HepG2 (cell line): Measurements from ENCODE around the gene RAP1GAP2. TPM values are rescaled to one million over a fixed set of nuclear protein-coding genes. Genes with fewer than 3 reads are reported as not detected.

Source experiments
- CBX5 ChIP-seq: sonication (generic); formaldehyde crosslinking; IDR thresholded peaks from 2 replicates; pipeline ENCODE4 v1.4.0; 2020; ENCODE audit warnings: missing genetic modification reagents, borderline replicate concordance
- CEBPB ChIP-seq: IDR thresholded peaks from 2 replicates; pipeline ENCODE4 v1.6.1; 2011; ENCODE audit warnings: low read depth, low read length, improper control_type of control experiment, borderline replicate concordance
- HNRNPLL ChIP-seq: fragments of 200-400 bp; formaldehyde crosslinking; IDR thresholded peaks from 2 replicates; pipeline ENCODE4 v1.6.1; 2017; ENCODE audit warnings: mild to moderate bottlenecking, low read depth, low read length; ENCODE audit not compliant: poor library complexity, severe bottlenecking
- NFKBIZ ChIP-seq: IDR thresholded peaks from 2 replicates; pipeline ENCODE4 v1.6.1; 2018; ENCODE audit warnings: missing genetic modification reagents, missing compliant biosample characterization
- RARA ChIP-seq: IDR thresholded peaks from 2 replicates; pipeline ENCODE4 v1.6.1; 2016; ENCODE audit warnings: missing genetic modification reagents, missing compliant biosample characterization
- REXO4 ChIP-seq: sonication (generic); formaldehyde crosslinking; IDR thresholded peaks from 2 replicates; pipeline ENCODE4 v1.8.0; 2022; ENCODE audit warnings: missing genetic modification reagents, mild to moderate bottlenecking, borderline replicate concordance
- SIX1 ChIP-seq: sonication (generic); formaldehyde crosslinking; IDR thresholded peaks from 2 replicates; pipeline ENCODE4 v1.4.0; 2020; ENCODE audit warnings: missing genetic modification reagents, borderline replicate concordance
- SRSF4 ChIP-seq: fragments of 200-400 bp; formaldehyde crosslinking; IDR thresholded peaks from one replicate; pipeline ENCODE4 v1.6.1; 2018; ENCODE audit warnings: mild to moderate bottlenecking, low read depth, low read length, moderate library complexity; ENCODE audit not compliant: poor library complexity, severe bottlenecking
- ZMYM3 ChIP-seq: sonication (generic); formaldehyde crosslinking; IDR thresholded peaks from 2 replicates; pipeline ENCODE4 v1.5.1; 2020; ENCODE audit warnings: mild to moderate bottlenecking, missing genetic modification reagents
- ZNF33A ChIP-seq: sonication (generic); formaldehyde crosslinking; IDR thresholded peaks from 2 replicates; pipeline ENCODE4 v1.5.1; 2020; ENCODE audit warnings: missing genetic modification reagents, mild to moderate bottlenecking, moderate library complexity, borderline replicate concordance
- ZNF563 ChIP-seq: sonication (generic); formaldehyde crosslinking; IDR thresholded peaks from 2 replicates; pipeline ENCODE4 v1.8.0; 2022; ENCODE audit warnings: mild to moderate bottlenecking, moderate library complexity, missing genetic modification reagents
- ZNF572 ChIP-seq: sonication (generic); formaldehyde crosslinking; IDR thresholded peaks from 2 replicates; pipeline ENCODE4 v1.5.1; 2020; ENCODE audit warnings: mild to moderate bottlenecking, missing genetic modification reagents
- ZNF75D ChIP-seq: sonication (generic); formaldehyde crosslinking; IDR thresholded peaks from 2 replicates; pipeline ENCODE4 v1.8.1; 2023; ENCODE audit warnings: missing genetic modification reagents, mild to moderate bottlenecking, borderline replicate concordance
- ZNF777 ChIP-seq: sonication (generic); formaldehyde crosslinking; IDR thresholded peaks from 2 replicates; pipeline ENCODE4 v1.4.0; 2020; ENCODE audit warnings: missing genetic modification reagents
- polyA plus RNA-seq, 8 experiments: library from polyadenylated mRNA; depleted of rRNA in 3 of 8; stranded (reverse) in 7 of 8; unstranded in 1 of 8; fragments of >200 nt; fragmentation: Illumina TruSeq in 4 of 8; extraction: Trizol in 4 of 8; gene quantifications; 2 replicates each; pipeline versions ENCODE4 v1.2.1 to v1.2.3, GENCODE V29; 2011 to 2016; ENCODE audit warnings: low read depth in 4 of 8, missing spikeins in 1 of 8, mixed read lengths in 1 of 8; ENCODE audit not compliant: insufficient read depth in 1 of 8
- total RNA-seq, 5 experiments: library from RNA; depleted of rRNA; stranded (reverse); fragments of >200 nt; fragmentation: Illumina TruSeq; extraction: Trizol; gene quantifications; 2 replicates each; pipeline ENCODE4 v1.2.3, GENCODE V29; 2016; ENCODE audit warnings: low read depth in 1 of 5
- TF ChIP-seq, protein P1 (sequence below): sonication (generic); formaldehyde crosslinking; IDR thresholded peaks from 2 replicates; pipeline ENCODE4 v1.5.0; 2020; ENCODE audit warnings: mild to moderate bottlenecking, missing genetic modification reagents, moderate library complexity
- TF ChIP-seq, protein P2 (sequence below): sonication (generic); formaldehyde crosslinking; IDR thresholded peaks from 2 replicates; pipeline ENCODE4 v1.9.0; 2021; ENCODE audit warnings: mild to moderate bottlenecking, missing genetic modification reagents
- TF ChIP-seq, protein P3 (sequence below): IDR thresholded peaks from 2 replicates; pipeline ENCODE4 v1.6.1; 2018; ENCODE audit warnings: missing genetic modification reagents, mild to moderate bottlenecking, missing compliant biosample characterization
- TF ChIP-seq, protein P4 (sequence below): sonication (generic); formaldehyde crosslinking; IDR thresholded peaks from 2 replicates; pipeline ENCODE4 v1.8.1; 2023; ENCODE audit warnings: mild to moderate bottlenecking, missing genetic modification reagents

Gene RAP1GAP2
- total and polyA plus RNA-seq, 2 of the 13 experiments (the other 11 are each of a cell fraction or from before 2014, with no cell fraction given) = 10.9 to 12.0 TPM

DNA sequence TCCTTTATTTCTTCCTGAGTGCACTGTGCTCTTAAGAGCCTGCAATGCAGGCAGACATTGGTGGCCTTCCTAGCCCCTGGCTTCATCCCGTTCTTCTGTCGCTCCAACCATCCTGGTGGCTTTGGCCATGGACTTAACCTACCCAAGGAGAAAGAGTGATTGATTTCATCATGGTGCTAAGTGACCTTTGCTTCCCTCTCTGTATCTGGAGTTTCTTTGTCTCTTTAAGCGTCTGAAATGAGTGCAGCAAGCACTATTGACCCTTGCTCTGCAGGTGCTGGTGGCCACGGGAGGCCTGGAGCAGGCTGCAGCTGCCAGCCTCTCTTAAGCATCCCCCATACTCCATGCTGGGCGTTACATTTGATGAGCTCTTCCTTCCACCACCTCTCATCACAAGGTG lies 60.5 kb downstream of the RAP1GAP2 start (continued):
- TF ChIP-seq SRSF4 (no peak), CBX5 (CRISPR knock-in tag) (no peak), ZNF75D (CRISPR knock-in tag) (no peak), HNRNPLL (no peak), NFKBIZ (CRISPR knock-in tag) (no peak), SIX1 (no peak), ZNF33A (CRISPR knock-in tag) (no peak), RARA (CRISPR knock-in tag) (peak; percentile 49), ZNF572 (CRISPR knock-in tag) (no peak), ZNF563 (no peak), ZNF777 (CRISPR knock-in tag) (no peak), REXO4 (CRISPR knock-in tag) (no peak), ZMYM3 (no peak), CEBPB (0 out of 2 replicates have a peak, but pooled peaks have one; percentile 22)
- TF ChIP-seq, protein P1, sequence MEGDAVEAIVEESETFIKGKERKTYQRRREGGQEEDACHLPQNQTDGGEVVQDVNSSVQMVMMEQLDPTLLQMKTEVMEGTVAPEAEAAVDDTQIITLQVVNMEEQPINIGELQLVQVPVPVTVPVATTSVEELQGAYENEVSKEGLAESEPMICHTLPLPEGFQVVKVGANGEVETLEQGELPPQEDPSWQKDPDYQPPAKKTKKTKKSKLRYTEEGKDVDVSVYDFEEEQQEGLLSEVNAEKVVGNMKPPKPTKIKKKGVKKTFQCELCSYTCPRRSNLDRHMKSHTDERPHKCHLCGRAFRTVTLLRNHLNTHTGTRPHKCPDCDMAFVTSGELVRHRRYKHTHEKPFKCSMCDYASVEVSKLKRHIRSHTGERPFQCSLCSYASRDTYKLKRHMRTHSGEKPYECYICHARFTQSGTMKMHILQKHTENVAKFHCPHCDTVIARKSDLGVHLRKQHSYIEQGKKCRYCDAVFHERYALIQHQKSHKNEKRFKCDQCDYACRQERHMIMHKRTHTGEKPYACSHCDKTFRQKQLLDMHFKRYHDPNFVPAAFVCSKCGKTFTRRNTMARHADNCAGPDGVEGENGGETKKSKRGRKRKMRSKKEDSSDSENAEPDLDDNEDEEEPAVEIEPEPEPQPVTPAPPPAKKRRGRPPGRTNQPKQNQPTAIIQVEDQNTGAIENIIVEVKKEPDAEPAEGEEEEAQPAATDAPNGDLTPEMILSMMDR (CRISPR knock-in tag) = no peak
- TF ChIP-seq, protein P2, sequence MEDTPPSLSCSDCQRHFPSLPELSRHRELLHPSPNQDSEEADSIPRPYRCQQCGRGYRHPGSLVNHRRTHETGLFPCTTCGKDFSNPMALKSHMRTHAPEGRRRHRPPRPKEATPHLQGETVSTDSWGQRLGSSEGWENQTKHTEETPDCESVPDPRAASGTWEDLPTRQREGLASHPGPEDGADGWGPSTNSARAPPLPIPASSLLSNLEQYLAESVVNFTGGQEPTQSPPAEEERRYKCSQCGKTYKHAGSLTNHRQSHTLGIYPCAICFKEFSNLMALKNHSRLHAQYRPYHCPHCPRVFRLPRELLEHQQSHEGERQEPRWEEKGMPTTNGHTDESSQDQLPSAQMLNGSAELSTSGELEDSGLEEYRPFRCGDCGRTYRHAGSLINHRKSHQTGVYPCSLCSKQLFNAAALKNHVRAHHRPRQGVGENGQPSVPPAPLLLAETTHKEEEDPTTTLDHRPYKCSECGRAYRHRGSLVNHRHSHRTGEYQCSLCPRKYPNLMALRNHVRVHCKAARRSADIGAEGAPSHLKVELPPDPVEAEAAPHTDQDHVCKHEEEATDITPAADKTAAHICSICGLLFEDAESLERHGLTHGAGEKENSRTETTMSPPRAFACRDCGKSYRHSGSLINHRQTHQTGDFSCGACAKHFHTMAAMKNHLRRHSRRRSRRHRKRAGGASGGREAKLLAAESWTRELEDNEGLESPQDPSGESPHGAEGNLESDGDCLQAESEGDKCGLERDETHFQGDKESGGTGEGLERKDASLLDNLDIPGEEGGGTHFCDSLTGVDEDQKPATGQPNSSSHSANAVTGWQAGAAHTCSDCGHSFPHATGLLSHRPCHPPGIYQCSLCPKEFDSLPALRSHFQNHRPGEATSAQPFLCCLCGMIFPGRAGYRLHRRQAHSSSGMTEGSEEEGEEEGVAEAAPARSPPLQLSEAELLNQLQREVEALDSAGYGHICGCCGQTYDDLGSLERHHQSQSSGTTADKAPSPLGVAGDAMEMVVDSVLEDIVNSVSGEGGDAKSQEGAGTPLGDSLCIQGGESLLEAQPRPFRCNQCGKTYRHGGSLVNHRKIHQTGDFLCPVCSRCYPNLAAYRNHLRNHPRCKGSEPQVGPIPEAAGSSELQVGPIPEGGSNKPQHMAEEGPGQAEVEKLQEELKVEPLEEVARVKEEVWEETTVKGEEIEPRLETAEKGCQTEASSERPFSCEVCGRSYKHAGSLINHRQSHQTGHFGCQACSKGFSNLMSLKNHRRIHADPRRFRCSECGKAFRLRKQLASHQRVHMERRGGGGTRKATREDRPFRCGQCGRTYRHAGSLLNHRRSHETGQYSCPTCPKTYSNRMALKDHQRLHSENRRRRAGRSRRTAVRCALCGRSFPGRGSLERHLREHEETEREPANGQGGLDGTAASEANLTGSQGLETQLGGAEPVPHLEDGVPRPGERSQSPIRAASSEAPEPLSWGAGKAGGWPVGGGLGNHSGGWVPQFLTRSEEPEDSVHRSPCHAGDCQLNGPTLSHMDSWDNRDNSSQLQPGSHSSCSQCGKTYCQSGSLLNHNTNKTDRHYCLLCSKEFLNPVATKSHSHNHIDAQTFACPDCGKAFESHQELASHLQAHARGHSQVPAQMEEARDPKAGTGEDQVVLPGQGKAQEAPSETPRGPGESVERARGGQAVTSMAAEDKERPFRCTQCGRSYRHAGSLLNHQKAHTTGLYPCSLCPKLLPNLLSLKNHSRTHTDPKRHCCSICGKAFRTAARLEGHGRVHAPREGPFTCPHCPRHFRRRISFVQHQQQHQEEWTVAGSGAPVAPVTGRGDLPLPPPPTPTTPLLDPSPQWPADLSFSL = no peak
- TF ChIP-seq, protein P3, sequence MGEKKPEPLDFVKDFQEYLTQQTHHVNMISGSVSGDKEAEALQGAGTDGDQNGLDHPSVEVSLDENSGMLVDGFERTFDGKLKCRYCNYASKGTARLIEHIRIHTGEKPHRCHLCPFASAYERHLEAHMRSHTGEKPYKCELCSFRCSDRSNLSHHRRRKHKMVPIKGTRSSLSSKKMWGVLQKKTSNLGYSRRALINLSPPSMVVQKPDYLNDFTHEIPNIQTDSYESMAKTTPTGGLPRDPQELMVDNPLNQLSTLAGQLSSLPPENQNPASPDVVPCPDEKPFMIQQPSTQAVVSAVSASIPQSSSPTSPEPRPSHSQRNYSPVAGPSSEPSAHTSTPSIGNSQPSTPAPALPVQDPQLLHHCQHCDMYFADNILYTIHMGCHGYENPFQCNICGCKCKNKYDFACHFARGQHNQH = no peak
- TF ChIP-seq, protein P4, sequence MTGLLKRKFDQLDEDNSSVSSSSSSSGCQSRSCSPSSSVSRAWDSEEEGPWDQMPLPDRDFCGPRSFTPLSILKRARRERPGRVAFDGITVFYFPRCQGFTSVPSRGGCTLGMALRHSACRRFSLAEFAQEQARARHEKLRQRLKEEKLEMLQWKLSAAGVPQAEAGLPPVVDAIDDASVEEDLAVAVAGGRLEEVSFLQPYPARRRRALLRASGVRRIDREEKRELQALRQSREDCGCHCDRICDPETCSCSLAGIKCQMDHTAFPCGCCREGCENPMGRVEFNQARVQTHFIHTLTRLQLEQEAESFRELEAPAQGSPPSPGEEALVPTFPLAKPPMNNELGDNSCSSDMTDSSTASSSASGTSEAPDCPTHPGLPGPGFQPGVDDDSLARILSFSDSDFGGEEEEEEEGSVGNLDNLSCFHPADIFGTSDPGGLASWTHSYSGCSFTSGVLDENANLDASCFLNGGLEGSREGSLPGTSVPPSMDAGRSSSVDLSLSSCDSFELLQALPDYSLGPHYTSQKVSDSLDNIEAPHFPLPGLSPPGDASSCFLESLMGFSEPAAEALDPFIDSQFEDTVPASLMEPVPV = no peak
